WTC11 (cell line): Measurements from ENCODE around the gene KY. TPM values are rescaled to one million over a fixed set of nuclear protein-coding genes. Genes with fewer than 3 reads are reported as not detected.

ENCODE experiments used
- ATAC-seq: fragments of 200-7000 bp; cut with Tn5 transposase; 2 replicates; pipeline ENCODE4 v1.10.0; 2021; ENCODE audit warnings: mild to moderate bottlenecking, moderate library complexity
- CTCF ChIA-PET: fragments of 300-600 bp; sonication (Branson Sonifier 250); formaldehyde crosslinking; loops from one replicate; lab custom pipeline; 2021; ENCODE audit warnings: antibody characterized with exemption; lab: Charles Lee
- POLR2A ChIA-PET: fragments of 350-600 bp; sonication (Branson Sonifier 250); formaldehyde crosslinking; loops from one replicate; lab custom pipeline; 2021; ENCODE audit warnings: antibody characterized with exemption; lab: Charles Lee
- DNase-seq: peaks from one replicate; pipeline ENCODE4 v3.0.0; 2021; ENCODE audit warnings: low spot score
- H3K27ac Mint-ChIP-seq: 2 replicates; pipeline ENCODE4 v1.8.0; 2021; ENCODE audit warnings: mixed read lengths
- H3K27me3 Mint-ChIP-seq: 2 replicates; pipeline ENCODE4 v1.8.0; 2021; ENCODE audit warnings: low read depth, mild to moderate bottlenecking, moderate library complexity, mixed read lengths
- H3K36me3 Mint-ChIP-seq: 2 replicates; pipeline ENCODE4 v1.8.0; 2021; ENCODE audit warnings: mixed read lengths
- H3K4me1 Mint-ChIP-seq: 2 replicates; pipeline ENCODE4 v1.8.0; 2022; ENCODE audit warnings: mixed read lengths
- H3K4me3 Mint-ChIP-seq: 2 replicates; pipeline ENCODE4 v1.8.0; 2021; ENCODE audit warnings: mild to moderate bottlenecking, moderate library complexity, mixed read lengths
- H3K9me3 Mint-ChIP-seq: 2 replicates; pipeline ENCODE4 v1.8.0; 2021; ENCODE audit warnings: mixed read lengths
- ATF1 ChIP-seq: sonication (generic); formaldehyde crosslinking; IDR thresholded peaks from 2 replicates; pipeline ENCODE4 v1.8.1; 2023; ENCODE audit warnings: mild to moderate bottlenecking, moderate library complexity, missing genetic modification reagents
- ATF6 ChIP-seq: sonication (generic); formaldehyde crosslinking; IDR thresholded peaks from 2 replicates; pipeline ENCODE4 v1.8.1; 2023; ENCODE audit warnings: mild to moderate bottlenecking, missing genetic modification reagents
- CBFB ChIP-seq: sonication (generic); formaldehyde crosslinking; IDR thresholded peaks from 2 replicates; pipeline ENCODE4 v1.8.1; 2022; ENCODE audit warnings: mild to moderate bottlenecking, low read depth, missing genetic modification reagents
- E2F4 ChIP-seq: sonication (generic); formaldehyde crosslinking; IDR thresholded peaks from 2 replicates; pipeline ENCODE4 v1.8.1; 2022; ENCODE audit warnings: low read depth, mild to moderate bottlenecking, moderate library complexity, missing genetic modification reagents, borderline replicate concordance
- EMX1 ChIP-seq: fragments of 250-450 bp; sonication (Bioruptor Pico); IDR thresholded peaks from 2 replicates; pipeline ENCODE4 v1.8.0; 2021; ENCODE audit warnings: mild to moderate bottlenecking
- ETV6 ChIP-seq: sonication (generic); formaldehyde crosslinking; IDR thresholded peaks from 2 replicates; pipeline ENCODE4 v1.8.1; 2022; ENCODE audit warnings: mild to moderate bottlenecking, missing genetic modification reagents
- GABPB1 ChIP-seq: sonication (generic); formaldehyde crosslinking; IDR thresholded peaks from 2 replicates; pipeline ENCODE4 v1.8.1; 2023; ENCODE audit warnings: mild to moderate bottlenecking, missing genetic modification reagents
- HMGXB4 ChIP-seq: sonication (generic); formaldehyde crosslinking; IDR thresholded peaks from 2 replicates; pipeline ENCODE4 v1.8.1; 2023; ENCODE audit warnings: mild to moderate bottlenecking, moderate library complexity, missing genetic modification reagents
- JUN ChIP-seq: sonication (generic); formaldehyde crosslinking; IDR thresholded peaks from 2 replicates; pipeline ENCODE4 v1.8.0; 2023; ENCODE audit warnings: mild to moderate bottlenecking, missing genetic modification reagents
- MAX ChIP-seq: sonication (generic); formaldehyde crosslinking; IDR thresholded peaks from 2 replicates; pipeline ENCODE4 v1.8.0; 2022; ENCODE audit warnings: mild to moderate bottlenecking, missing genetic modification reagents
- MYBL2 ChIP-seq: sonication (generic); formaldehyde crosslinking; IDR thresholded peaks from 2 replicates; pipeline ENCODE4 v1.8.1; 2023; ENCODE audit warnings: mild to moderate bottlenecking, moderate library complexity, missing genetic modification reagents
- NFATC4 ChIP-seq: fragments of 250-450 bp; sonication (Bioruptor Pico); IDR thresholded peaks from 2 replicates; pipeline ENCODE4 v1.9.0; 2021; ENCODE audit warnings: mild to moderate bottlenecking
- NFE2L1 ChIP-seq: sonication (generic); formaldehyde crosslinking; IDR thresholded peaks from 2 replicates; pipeline ENCODE4 v1.8.1; 2023; ENCODE audit warnings: missing genetic modification reagents
- NFYB ChIP-seq: sonication (generic); formaldehyde crosslinking; conservative IDR thresholded peaks from 2 replicates; pipeline ENCODE4 v1.8.0; 2022; ENCODE audit warnings: low read depth, missing genetic modification reagents
- NR2C2 ChIP-seq: sonication (generic); formaldehyde crosslinking; IDR thresholded peaks from 2 replicates; pipeline ENCODE4 v1.8.0; 2022; ENCODE audit warnings: mild to moderate bottlenecking, missing genetic modification reagents
- RELA ChIP-seq: sonication (generic); formaldehyde crosslinking; IDR thresholded peaks from 2 replicates; pipeline ENCODE4 v1.8.1; 2022; ENCODE audit warnings: missing genetic modification reagents, mild to moderate bottlenecking, borderline replicate concordance
- SMAD4 ChIP-seq: sonication (generic); formaldehyde crosslinking; IDR thresholded peaks from 2 replicates; pipeline ENCODE4 v1.8.0; 2022; ENCODE audit warnings: mild to moderate bottlenecking, missing genetic modification reagents
- TP53 ChIP-seq: sonication (generic); formaldehyde crosslinking; IDR thresholded peaks from 2 replicates; pipeline ENCODE4 v1.8.1; 2023; ENCODE audit warnings: mild to moderate bottlenecking, missing genetic modification reagents
- ZBTB21 ChIP-seq: sonication (generic); formaldehyde crosslinking; IDR thresholded peaks from 2 replicates; pipeline ENCODE4 v1.8.1; 2023; ENCODE audit warnings: mild to moderate bottlenecking, missing genetic modification reagents, borderline replicate concordance
- ZNF138 ChIP-seq: sonication (generic); formaldehyde crosslinking; conservative IDR thresholded peaks from 2 replicates; pipeline ENCODE4 v1.8.1; 2022; ENCODE audit warnings: mild to moderate bottlenecking, moderate library complexity, missing genetic modification reagents
- ZNF232 ChIP-seq: sonication (generic); formaldehyde crosslinking; IDR thresholded peaks from 2 replicates; pipeline ENCODE4 v1.8.0; 2022; ENCODE audit warnings: mild to moderate bottlenecking, missing genetic modification reagents
- ZNF263 ChIP-seq: sonication (generic); formaldehyde crosslinking; IDR thresholded peaks from 2 replicates; pipeline ENCODE4 v1.8.1; 2022; ENCODE audit warnings: low read depth, mild to moderate bottlenecking, moderate library complexity, missing genetic modification reagents
- ZNF425 ChIP-seq: fragments of 250-450 bp; sonication (Bioruptor Pico); conservative IDR thresholded peaks from 2 replicates; pipeline ENCODE4 v1.9.0; 2021; ENCODE audit warnings: mild to moderate bottlenecking
- total RNA-seq: library from RNA; stranded (reverse); gene quantifications from 3 replicates; pipeline ENCODE4 v1.2.3, GENCODE V29; 2021
- TF ChIP-seq, protein P1 (sequence below): sonication (generic); formaldehyde crosslinking; IDR thresholded peaks from 2 replicates; pipeline ENCODE4 v1.8.0; 2023; ENCODE audit warnings: missing genetic modification reagents
- TF ChIP-seq, protein P2 (sequence below): sonication (generic); formaldehyde crosslinking; IDR thresholded peaks from 2 replicates; pipeline ENCODE4 v1.8.0; 2022; ENCODE audit warnings: mild to moderate bottlenecking, missing genetic modification reagents

The KY gene
- total RNA-seq, 1 experiment from 2014 or later = not detected

DNA sequence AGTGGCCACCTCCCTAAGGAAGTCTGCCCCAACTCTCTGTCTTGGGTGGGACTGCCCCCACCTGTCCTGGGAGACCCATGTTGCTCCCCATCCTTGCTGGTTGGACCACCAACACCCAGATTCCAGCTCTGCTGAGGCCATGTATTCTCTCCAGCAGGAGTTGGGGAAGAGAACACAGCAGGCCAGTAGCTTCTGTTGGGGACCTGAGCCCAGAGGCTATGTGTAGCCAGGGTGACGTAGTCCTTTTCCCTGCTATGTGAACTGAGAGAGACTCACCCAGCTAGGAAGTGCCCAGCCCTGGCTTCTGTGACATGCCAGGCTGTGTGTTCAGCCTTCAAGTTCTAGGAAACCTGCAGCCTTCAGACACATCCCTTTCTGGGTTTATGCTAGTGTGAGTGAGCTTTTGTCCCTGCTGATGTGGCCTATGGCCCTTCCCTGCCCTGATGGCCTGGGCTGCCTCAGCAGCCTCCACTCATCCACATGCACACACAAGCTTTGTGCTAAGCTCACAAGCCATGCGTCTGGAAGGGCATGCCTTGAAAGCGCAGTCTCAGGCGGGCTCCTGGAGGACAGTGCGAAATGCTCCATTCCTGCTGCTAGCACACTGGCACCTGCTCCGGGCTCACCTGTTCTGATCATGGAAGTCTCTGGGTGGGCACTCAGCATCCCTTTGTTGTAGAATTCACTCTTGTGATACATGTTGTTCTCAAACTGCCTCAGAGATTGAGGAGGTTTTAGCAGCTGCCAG, 42.6 kb downstream of the KY start:
- no peak for TF ChIP-seq MAX (CRISPR knock-in tag)
- TF ChIP-seq EMX1 (CRISPR knock-in tag) = no peak
- TF ChIP-seq ZNF138 (CRISPR knock-in tag) = no peak
- TF ChIP-seq RELA (CRISPR knock-in tag) = no peak
- no peak for TF ChIP-seq NR2C2
- no peak for TF ChIP-seq NFATC4 (CRISPR knock-in tag)
- no peak for TF ChIP-seq ZBTB21 (CRISPR knock-in tag)
- TF ChIP-seq, protein P1, sequence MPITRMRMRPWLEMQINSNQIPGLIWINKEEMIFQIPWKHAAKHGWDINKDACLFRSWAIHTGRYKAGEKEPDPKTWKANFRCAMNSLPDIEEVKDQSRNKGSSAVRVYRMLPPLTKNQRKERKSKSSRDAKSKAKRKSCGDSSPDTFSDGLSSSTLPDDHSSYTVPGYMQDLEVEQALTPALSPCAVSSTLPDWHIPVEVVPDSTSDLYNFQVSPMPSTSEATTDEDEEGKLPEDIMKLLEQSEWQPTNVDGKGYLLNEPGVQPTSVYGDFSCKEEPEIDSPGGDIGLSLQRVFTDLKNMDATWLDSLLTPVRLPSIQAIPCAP (CRISPR knock-in tag) = no peak
- TF ChIP-seq CBFB = no peak
- no peak for TF ChIP-seq NFYB (CRISPR knock-in tag)
- TF ChIP-seq, protein P2, sequence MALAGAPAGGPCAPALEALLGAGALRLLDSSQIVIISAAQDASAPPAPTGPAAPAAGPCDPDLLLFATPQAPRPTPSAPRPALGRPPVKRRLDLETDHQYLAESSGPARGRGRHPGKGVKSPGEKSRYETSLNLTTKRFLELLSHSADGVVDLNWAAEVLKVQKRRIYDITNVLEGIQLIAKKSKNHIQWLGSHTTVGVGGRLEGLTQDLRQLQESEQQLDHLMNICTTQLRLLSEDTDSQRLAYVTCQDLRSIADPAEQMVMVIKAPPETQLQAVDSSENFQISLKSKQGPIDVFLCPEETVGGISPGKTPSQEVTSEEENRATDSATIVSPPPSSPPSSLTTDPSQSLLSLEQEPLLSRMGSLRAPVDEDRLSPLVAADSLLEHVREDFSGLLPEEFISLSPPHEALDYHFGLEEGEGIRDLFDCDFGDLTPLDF (CRISPR knock-in tag) = no peak
- TF ChIP-seq ETV6 (CRISPR knock-in tag) = no peak
- no peak for TF ChIP-seq ATF1 (CRISPR knock-in tag)
- no peak for DNase-seq
- Mint-ChIP-seq H3K9me3 (no peaks in the 10 kb centered on the region), H3K36me3 (no peaks in the 10 kb centered on the region), H3K27me3 (peaks cover 2% of the 10 kb centered on the region; the same call in 1 of the 2 replicates), H3K27ac (no peak overlapping the region), H3K4me1 (no peaks in the 10 kb centered on the region), H3K4me3 (no peak overlapping the region)
- ChIA-PET POLR2A (no interaction called here), CTCF (interaction anchor here (0.7 to 1.8 kb wide), 3 partner anchors 32 to 147 kb away, joined by 3 to 5 read pairs (median 4); no protein-coding TSS in a partner anchor)
- ATAC-seq = no peak

- H3K27me3 Mint-ChIP-seq = peaks cover 2% of the 10 kb centered on the region; the same call in 1 of the 2 replicates
- no peaks in the 10 kb centered on the region for H3K36me3 Mint-ChIP-seq
- no peak overlapping the region for H3K27ac Mint-ChIP-seq
- POLR2A ChIA-PET = no interaction called here
- DNase-seq (no peak), ATAC-seq (no peak)
- H3K4me1 Mint-ChIP-seq = no peaks in the 10 kb centered on the region
- H3K4me3 Mint-ChIP-seq = no peak overlapping the region
- CTCF ChIA-PET = interaction anchor here (1.5 to 1.8 kb wide), 2 partner anchors 33 to 70 kb away, joined by 4 to 5 read pairs; no protein-coding TSS in a partner anchor
- H3K9me3 Mint-ChIP-seq = no peaks in the 10 kb centered on the region
- TF ChIP-seq HMGXB4 (no peak), E2F4 (CRISPR knock-in tag) (no peak), ZNF232 (no peak), MYBL2 (CRISPR knock-in tag) (no peak), SMAD4 (no peak), ZNF263 (CRISPR knock-in tag) (no peak), JUN (no peak), GABPB1 (CRISPR knock-in tag) (no peak), TP53 (CRISPR knock-in tag) (no peak), NFYB (CRISPR knock-in tag) (no peak), ZNF425 (CRISPR knock-in tag) (no peak), NFE2L1 (CRISPR knock-in tag) (no peak), ATF6 (CRISPR knock-in tag) (no peak)
These were observed 43.5 kb downstream of the KY start for GRCh38 chr3:134607054-134608022.
